ENCODE measurements around the gene CFAP251. TPM values are rescaled to one million over a fixed set of nuclear protein-coding genes. Genes with fewer than 3 reads are reported as not detected.

Gene CFAP251
- total and polyA plus RNA-seq, 2 of the 8 experiments (the other 6 are each of a cell fraction or from before 2014, with no cell fraction given), result 1.8 to 2.9 TPM

DNA sequence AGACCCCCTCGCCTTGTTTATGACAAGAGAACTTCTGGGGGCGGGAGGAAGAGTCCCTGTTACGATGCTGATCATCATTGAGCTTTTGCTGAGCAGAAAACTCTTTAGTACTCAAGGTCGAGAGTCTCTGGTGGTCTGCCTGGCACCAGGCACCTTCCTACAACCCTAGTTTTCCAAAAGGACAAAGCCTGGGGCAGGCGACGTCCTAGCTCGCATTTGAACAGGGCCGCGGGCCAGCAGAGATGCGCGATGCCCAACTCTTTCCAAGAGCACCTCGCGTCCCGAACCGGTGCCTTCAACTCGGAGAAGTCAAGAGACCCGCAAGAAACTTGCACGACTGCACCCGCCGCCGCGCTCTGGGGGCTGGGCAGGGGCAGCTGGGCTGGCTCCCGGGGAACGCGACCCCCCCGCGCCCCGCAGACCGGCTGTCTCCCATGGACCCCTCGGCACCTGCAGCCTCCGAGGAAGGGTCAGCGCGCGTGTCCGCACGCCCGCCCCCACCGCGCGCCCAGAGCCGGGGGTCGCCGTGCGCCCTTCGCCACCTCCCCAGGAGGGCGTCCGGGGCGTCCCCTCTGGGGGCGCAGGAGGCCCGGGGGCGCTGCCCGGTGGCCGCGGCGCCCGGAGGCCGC lies 102.9 kb downstream of the CFAP251 start (continued):
- TF ChIP-seq GABPA (IDR thresholded peaks at IDR 0.05; ENCODE audit: borderline replicate concordance, insufficient read depth, low read length) (no peak), EZH2 (IDR thresholded peaks at IDR 0.05; ENCODE audit: low read depth, low read length, severe bottlenecking) (peak; percentile 49), HDAC2 (IDR thresholded peaks at IDR 0.05; ENCODE audit: borderline replicate concordance in 1 of 2, low read depth in 2 of 2, low read length in 2 of 2) (no peak), TAF7 (optimal IDR thresholded peaks at IDR 0.05; ENCODE audit: borderline replicate concordance, low read depth, low read length) (no peak), EP300 (IDR thresholded peaks at IDR 0.05; ENCODE audit: borderline replicate concordance in 1 of 2, low read depth in 2 of 2, low read length in 2 of 2) (no peak), CHD1 (IDR thresholded peaks at IDR 0.05; ENCODE audit: low read depth, low read length) (no peak)
- TF ChIP-seq, protein P1, sequence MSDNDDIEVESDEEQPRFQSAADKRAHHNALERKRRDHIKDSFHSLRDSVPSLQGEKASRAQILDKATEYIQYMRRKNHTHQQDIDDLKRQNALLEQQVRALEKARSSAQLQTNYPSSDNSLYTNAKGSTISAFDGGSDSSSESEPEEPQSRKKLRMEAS (IDR thresholded peaks at IDR 0.05), result peak; percentile 27; the same call in 1 of the 2 replicates

Measured in H1 (cell line).